H1 (cell line): ENCODE measurements around the gene INF2. TPM values are rescaled to one million over a fixed set of nuclear protein-coding genes. Genes with fewer than 3 reads are reported as not detected.

Experiments used
- CTCF ChIA-PET: fragments of 300-600 bp; sonication (Branson Sonifier 250); formaldehyde crosslinking; loops from one replicate; lab custom pipeline; 2021; ENCODE audit not compliant: partially characterized antibody; lab: Charles Lee
- POLR2A ChIA-PET: fragments of 300-600 bp; sonication (Branson Sonifier 250); formaldehyde crosslinking; loops from one replicate; lab custom pipeline; 2021; ENCODE audit warnings: inconsistent platforms; ENCODE audit not compliant: partially characterized antibody; lab: Charles Lee
- DNase-seq, 2 experiments: peaks; one replicate each; pipeline versions ENCODE4 v3.0.0 to v3.0.0-alpha.2; 2010 to 2022; ENCODE audit warnings: low spot score in 2 of 2, low read depth in 1 of 2, mixed read lengths in 1 of 2
- FAIRE-seq: peaks from 2 replicates; lab custom pipeline; 2011; peaks lifted over from hg19 to GRCh38; lab: Jason Lieb, UNC
- H2AFZ ChIP-seq: 2 replicates; pipeline ENCODE4 v1.8.1; 2012; ENCODE audit warnings: low read length, inconsistent platforms
- H2AK5ac ChIP-seq: 2 replicates; pipeline ENCODE4 v1.6.1; 2013; ENCODE audit warnings: low read depth, low read length
- H2BK120ac ChIP-seq: replicated peaks from 2 replicates; pipeline ENCODE3; 2013; ENCODE audit warnings: low read depth, low read length, inconsistent platforms
- H2BK12ac ChIP-seq: 2 replicates; pipeline ENCODE4 v1.6.1; 2013; ENCODE audit warnings: low read depth, low read length
- H2BK15ac ChIP-seq: 2 replicates; pipeline ENCODE4 v1.6.1; 2013; ENCODE audit warnings: low read length
- H2BK20ac ChIP-seq: 2 replicates; pipeline ENCODE4 v1.6.1; 2013; ENCODE audit warnings: low read length
- H2BK5ac ChIP-seq: 2 replicates; pipeline ENCODE4 v1.6.1; 2013; ENCODE audit warnings: low read depth, low read length
- H3K14ac ChIP-seq: 2 replicates; pipeline ENCODE4 v1.6.1; 2013; ENCODE audit warnings: inconsistent platforms; ENCODE audit not compliant: insufficient read length
- H3K18ac ChIP-seq: 2 replicates; pipeline ENCODE4 v1.6.1; 2013; ENCODE audit warnings: low read length; ENCODE audit errors: extremely low read depth
- H3K23ac ChIP-seq: 2 replicates; pipeline ENCODE4 v1.6.1; 2013; ENCODE audit warnings: inconsistent platforms; ENCODE audit not compliant: insufficient read length
- H3K23me2 ChIP-seq: 2 replicates; pipeline ENCODE4 v1.6.1; 2013; ENCODE audit warnings: low read depth, low read length
- H3K27ac ChIP-seq: 2 replicates; pipeline ENCODE4 v1.6.1; 2011; ENCODE audit warnings: low read depth, low read length, inconsistent platforms
- H3K27me3 ChIP-seq, 4 experiments: replicated peaks in 1 of 4; 1 replicate in 1 of 4; 2 replicates in 3 of 4; pipeline versions ENCODE4 v1.6.1 to v1.8.1; 2011 to 2013; ENCODE audit warnings: low read length in 3 of 4, mild to moderate bottlenecking in 3 of 4, inconsistent platforms in 2 of 4, mixed read lengths in 2 of 4, moderate library complexity in 1 of 4; ENCODE audit not compliant: control insufficient read depth in 3 of 4, insufficient read depth in 3 of 4; ENCODE audit errors: extremely low read depth in 1 of 4
- H3K36me3 ChIP-seq, 4 experiments: 2 replicates each; pipeline versions ENCODE4 v1.6.1 to v1.8.1; 2011 to 2013; ENCODE audit warnings: mild to moderate bottlenecking in 4 of 4, low read length in 3 of 4, moderate library complexity in 2 of 4, control low read depth in 1 of 4, inconsistent platforms in 1 of 4; ENCODE audit not compliant: insufficient read depth in 4 of 4, control insufficient read depth in 2 of 4
- H3K4ac ChIP-seq: replicated peaks from 2 replicates; pipeline ENCODE3; 2013; ENCODE audit warnings: low read length, low read depth, mixed read lengths, inconsistent platforms; ENCODE audit not compliant: insufficient read length
- H3K4me1 ChIP-seq, 4 experiments: replicated peaks in 1 of 4; 1 replicate in 1 of 4; 2 replicates in 3 of 4; pipeline versions ENCODE4 v1.6.1 to v1.8.1; 2011 to 2013; ENCODE audit warnings: low read length in 3 of 4, inconsistent platforms in 2 of 4, mixed read lengths in 1 of 4; ENCODE audit not compliant: insufficient read depth in 4 of 4, control insufficient read depth in 3 of 4
- H3K4me2 ChIP-seq, 2 experiments: 2 replicates each; pipeline versions ENCODE4 v1.6.1 to v1.8.1; 2011 to 2013; ENCODE audit warnings: low read depth in 2 of 2, low read length in 2 of 2, control low read depth in 1 of 2, inconsistent platforms in 1 of 2, mild to moderate bottlenecking in 1 of 2; ENCODE audit not compliant: insufficient read depth in 1 of 2
- H3K4me3 ChIP-seq, 4 experiments: fragments of 200-600, 300-600 bp in 1 of 4; sonication (generic), shearing (Covaris generic), sonication (Bioruptor Twin) in 1 of 4; 2 replicates each; pipeline versions ENCODE4 v1.5.1 to v1.8.1; 2011 to 2016; ENCODE audit warnings: low read length in 4 of 4, low read depth in 3 of 4, control low read depth in 2 of 4, inconsistent platforms in 2 of 4, mild to moderate bottlenecking in 2 of 4, mixed read lengths in 1 of 4, moderate library complexity in 1 of 4; ENCODE audit not compliant: insufficient read depth in 2 of 4; ENCODE audit errors: extremely low read depth in 1 of 4
- H3K56ac ChIP-seq: replicated peaks from 2 replicates; pipeline ENCODE3; 2013; ENCODE audit warnings: low read depth, mild to moderate bottlenecking, mixed read lengths, low read length, inconsistent platforms; ENCODE audit not compliant: insufficient read length
- H3K79me1 ChIP-seq: 2 replicates; pipeline ENCODE4 v1.6.1; 2013; ENCODE audit warnings: low read depth, low read length, control low read depth
- H3K79me2 ChIP-seq, 2 experiments: 2 replicates each; pipeline versions ENCODE4 v1.6.1 to v1.8.1; 2012 to 2013; ENCODE audit warnings: low read length in 2 of 2, mild to moderate bottlenecking in 2 of 2, inconsistent platforms in 1 of 2; ENCODE audit not compliant: insufficient read depth in 2 of 2, control insufficient read depth in 1 of 2
- H3K9ac ChIP-seq, 4 experiments: replicated peaks in 1 of 4; 1 replicate in 1 of 4; 2 replicates in 3 of 4; pipeline versions ENCODE4 v1.6.1 to v1.8.1; 2011 to 2013; ENCODE audit warnings: low read depth in 3 of 4, low read length in 3 of 4, control low read depth in 2 of 4, mild to moderate bottlenecking in 2 of 4, moderate library complexity in 2 of 4, inconsistent platforms in 1 of 4; ENCODE audit errors: extremely low read depth in 1 of 4
- H3K9me3 ChIP-seq, 2 experiments: 2 replicates each; pipeline versions ENCODE4 v1.6.1 to v1.8.1; 2012 to 2013; ENCODE audit warnings: mild to moderate bottlenecking in 2 of 2, moderate library complexity in 2 of 2, control low read depth in 1 of 2, inconsistent platforms in 1 of 2, low read depth in 1 of 2, low read length in 1 of 2, mixed read lengths in 1 of 2; ENCODE audit not compliant: insufficient read depth in 2 of 2
- H4K20me1 ChIP-seq, 2 experiments: replicated peaks in 1 of 2; 2 replicates each; pipeline versions ENCODE3 to v1.8.1; 2011 to 2013; ENCODE audit warnings: inconsistent platforms in 2 of 2, low read length in 2 of 2, mild to moderate bottlenecking in 1 of 2; ENCODE audit not compliant: insufficient read depth in 2 of 2, control insufficient read depth in 1 of 2
- H4K5ac ChIP-seq: 2 replicates; pipeline ENCODE4 v1.6.1; 2013; ENCODE audit warnings: low read length, low read depth, mixed read lengths, inconsistent platforms; ENCODE audit not compliant: insufficient read length
- H4K8ac ChIP-seq: 2 replicates; pipeline ENCODE4 v1.8.0; 2013; ENCODE audit warnings: mild to moderate bottlenecking, moderate library complexity, low read length, inconsistent platforms; ENCODE audit not compliant: insufficient read depth; ENCODE audit errors: extremely low read depth
- H4K91ac ChIP-seq: replicated peaks from 2 replicates; pipeline ENCODE3; 2013; ENCODE audit warnings: low read length, mixed read lengths, inconsistent platforms; ENCODE audit not compliant: insufficient read length
- ASH2L ChIP-seq: fragments of 200-600, 300-600 bp; sonication (generic); IDR thresholded peaks from one replicate; pipeline ENCODE4 v1.7.1; 2017; ENCODE audit warnings: low read length
- CBX5 ChIP-seq: fragments of 300-800, 300-1000 bp; sonication (generic); IDR thresholded peaks from 2 replicates; pipeline ENCODE4 v1.7.1; 2016; ENCODE audit warnings: antibody characterized with exemption, low read length, low read depth
- CEBPB ChIP-seq: IDR thresholded peaks from 2 replicates; pipeline ENCODE4 v1.6.1; 2012; ENCODE audit warnings: low read depth, low read length
- CREB1 ChIP-seq: IDR thresholded peaks from 2 replicates; pipeline ENCODE4 v1.6.1; 2012; ENCODE audit warnings: inconsistent platforms
- E2F6 ChIP-seq: IDR thresholded peaks from 2 replicates; pipeline ENCODE4 v1.6.1; 2012; ENCODE audit warnings: inconsistent platforms
- GTF2F1 ChIP-seq: IDR thresholded peaks from 2 replicates; pipeline ENCODE4 v1.6.1; 2012; ENCODE audit warnings: low read depth, low read length, improper control_type of control experiment, borderline replicate concordance
- HDAC6 ChIP-seq: IDR thresholded peaks from one replicate; pipeline ENCODE4 v1.7.1; 2012; ENCODE audit warnings: low read depth, mild to moderate bottlenecking, inconsistent platforms, low read length, moderate library complexity
- KDM4A ChIP-seq: IDR thresholded peaks from one replicate; pipeline ENCODE4 v1.7.1; 2012; ENCODE audit warnings: low read depth, mild to moderate bottlenecking, moderate library complexity, low read length, inconsistent platforms; ENCODE audit not compliant: severe bottlenecking
- NANOG ChIP-seq: IDR thresholded peaks from 2 replicates; pipeline ENCODE4 v1.6.1; 2011; ENCODE audit warnings: low read length, low read depth, mild to moderate bottlenecking, inconsistent platforms; ENCODE audit not compliant: insufficient read depth, poor library complexity, severe bottlenecking
- POLR2AphosphoS5 ChIP-seq: IDR thresholded peaks from 2 replicates; pipeline ENCODE4 v1.6.1; 2011; ENCODE audit warnings: low read depth, low read length
- SIN3A ChIP-seq, 2 experiments: IDR thresholded peaks in 1 of 2; conservative IDR thresholded peaks in 1 of 2; 2 replicates each; pipeline ENCODE4 v1.6.1; 2011 to 2012; ENCODE audit warnings: low read length in 2 of 2, improper control_type of control experiment in 1 of 2, low read depth in 1 of 2, mild to moderate bottlenecking in 1 of 2
- SRF ChIP-seq: IDR thresholded peaks from 2 replicates; pipeline ENCODE4 v1.6.1; 2011; ENCODE audit warnings: mild to moderate bottlenecking, low read depth, low read length, moderate library complexity
- TBP ChIP-seq: IDR thresholded peaks from 2 replicates; pipeline ENCODE4 v1.6.1; 2011; ENCODE audit warnings: low read depth, low read length, improper control_type of control experiment
- YY1 ChIP-seq: IDR thresholded peaks from 2 replicates; pipeline ENCODE4 v1.6.1; 2011; ENCODE audit warnings: low read depth, mild to moderate bottlenecking, low read length
- WGBS, 2 experiments: shearing (Covaris generic) in 1 of 2; methylation state at CpG; one replicate each; pipeline versions ENCODE4 v1.1.6 to v1.1.7; 2013 to 2015; ENCODE audit warnings: low lambda C conversion rate in 2 of 2, mixed read lengths in 2 of 2, inconsistent platforms in 1 of 2, low coverage in 1 of 2, missing lambda C conversion rate in 1 of 2; ENCODE audit not compliant: insufficient replicate concordance in 2 of 2, insufficient coverage in 1 of 2, insufficient read length in 1 of 2; ENCODE audit errors: extremely low coverage in 1 of 2, missing lambda C conversion rate in 1 of 2; 5-methylcytosine and 5-hydroxymethylcytosine counted together
- polyA plus RNA-seq, 7 experiments: library from polyadenylated mRNA; depleted of rRNA in 3 of 7; stranded (reverse) in 5 of 7; unstranded in 2 of 7; fragments of >200 nt in 5 of 7; fragments of 200-250 nt in 2 of 7; gene quantifications; 1 replicate in 5 of 7; 2 replicates in 1 of 7; 4 replicates in 1 of 7; pipeline versions ENCODE4 v1.2.1 to v1.2.3, GENCODE V29; 2011 to 2013; ENCODE audit warnings: missing spikeins in 2 of 7, mixed read lengths in 2 of 7
- total RNA-seq: library from RNA; stranded (reverse); fragmentation: NEBNext Ultra II Directional; extraction: Animal tissue kit (Norgen Biotek cat#: 25700); gene quantifications from 2 replicates; pipeline ENCODE4 v1.2.1, GENCODE V29; 2021

The INF2 gene
- total and polyA plus RNA-seq, 2 of the 8 experiments (the other 6 are each of a cell fraction or from before 2014, with no cell fraction given), result 29.1 to 59.5 TPM

GRCh38 chr14:104771374-104771773 lies 82.0 kb downstream of the INF2 start:
- Histone ChIP-seq H3K4me3 (no peak overlapping the region), H3K56ac (no peak overlapping the region), H3K4me2 (no peak overlapping the region), H2BK15ac (no peak overlapping the region), H4K91ac (no peak overlapping the region), H3K4ac (no peak overlapping the region), H3K9me3 (peaks cover 11 to 17% of the 10 kb centered on the region in 2 experiments; a peak in 2 of 4 replicates), H2AK5ac (no peak overlapping the region), H4K8ac (no peak overlapping the region), H2BK5ac (no peak overlapping the region; the same call in 1 of the 2 replicates), H2BK12ac (no peak overlapping the region), H3K23me2 (no peaks in the 10 kb centered on the region), H3K36me3 (peaks cover 0 to 25% (median 12%) of the 10 kb centered on the region in 4 experiments; a peak in 7 of 8 replicates), H3K79me1 (no peaks in the 10 kb centered on the region), H3K4me1 (peaks cover 0 to 11% (median 8%) of the 10 kb centered on the region in 4 experiments; a peak in 6 of 7 replicates), H3K27ac (no peak overlapping the region), H3K79me2 (no peaks in the 10 kb centered on the region), H4K20me1 (peaks cover 7 to 26% of the 10 kb centered on the region in 2 experiments), H3K27me3 (no peaks in the 10 kb centered on the region), H2BK120ac (no peak overlapping the region), H4K5ac (no peak overlapping the region), H2BK20ac (no peak overlapping the region), H3K14ac (no peak overlapping the region), H3K9ac (no peak overlapping the region), H3K23ac (no peak overlapping the region), H2AFZ (no peak overlapping the region), H3K18ac (no peak overlapping the region)
- DNase-seq, result no peak
- ChIA-PET CTCF (interaction anchor here (0.8 to 7.8 kb wide), 22 partner anchors 9 to 490 kb away, joined by 3 to 110 read pairs (median 7); partner anchors contain the start of gene AKT1), POLR2A (interaction anchor here (0.9 to 3.5 kb wide), 2 partner anchors 18 to 30 kb away, joined by 4 to 10 read pairs; partner anchors contain the start of genes SIVA1 and ZBTB42)
- FAIRE-seq, result no peak
- 93% methylated on average over 4 of the region's 4 CpGs; no CpG with 5 or more reads in 1 of the 2 experiments for WGBS, 2 experiments
- TF ChIP-seq E2F6, result no peak
- no peak for TF ChIP-seq YY1
- no peak for TF ChIP-seq SIN3A (conservative IDR thresholded peaks at IDR 0.05 in 1 of 2, IDR thresholded peaks at IDR 0.05 in 1 of 2; ENCODE audit: low read depth in 1 of 2, low read length in 2 of 2)
- no peak for TF ChIP-seq GTF2F1
- TF ChIP-seq CEBPB, result no peak
- no peak for TF ChIP-seq SRF
- no peak for TF ChIP-seq CREB1
- no peak for TF ChIP-seq KDM4A
- no peak for TF ChIP-seq NANOG
- no peak for TF ChIP-seq CBX5
- no peak for TF ChIP-seq ASH2L
- TF ChIP-seq TBP, result no peak
- no peak for TF ChIP-seq HDAC6
- no peak for TF ChIP-seq POLR2AphosphoS5
